ENCODE results near the gene CYP4F22. TPM values are rescaled to one million over a fixed set of nuclear protein-coding genes. Genes with fewer than 3 reads are reported as not detected.

Gene CYP4F22
- total and polyA plus RNA-seq, 10 of the 15 experiments (the other 5 are each of a cell fraction or from before 2014, with no cell fraction given): not detected

- TF ChIP-seq TCF12 (IDR thresholded peaks at IDR 0.05; ENCODE audit: low read depth, low read length): no peak
- no peak for TF ChIP-seq ZBTB4 (CRISPR knock-in tag; IDR thresholded peaks at IDR 0.05)
- no peak for TF ChIP-seq MYB (IDR thresholded peaks at IDR 0.05; ENCODE audit: borderline replicate concordance, low read depth, low read length)
- TF ChIP-seq TARDBP (IDR thresholded peaks at IDR 0.05; ENCODE audit: borderline replicate concordance): no peak
- TF ChIP-seq BRCA1 (IDR thresholded peaks at IDR 0.05; ENCODE audit: low read depth, low read length): no peak
Observed at GRCh38 chr19:15502264-15502663, 6.1 kb upstream of the CYP4F22 start (continued).

GRCh38 chr19:15506074-15506571 lies 2.2 kb upstream of the CYP4F22 start:
- DNase-seq (ENCODE audit: low read depth, low spot score) (no peak), FAIRE-seq (no peak), ATAC-seq (no peak)
- ChIA-PET POLR2A (no interaction called here), RAD21 (ENCODE audit: unreplicated experiment) (no interaction called here), CTCF (no interaction called here), SMC1A (ENCODE audit: uncharacterized antibody, unreplicated experiment) (no interaction called here)
- TF ChIP-seq BCL3 (IDR thresholded peaks at IDR 0.05; ENCODE audit: borderline replicate concordance, insufficient read depth, low read depth, low read length, poor library complexity, severe bottlenecking) (no peak), KAT2A (conservative IDR thresholded peaks at IDR 0.05; ENCODE audit: control insufficient read depth, low read depth, low read length) (no peak), NFIC (IDR thresholded peaks at IDR 0.05; ENCODE audit: low read depth, low read length) (no peak), HDAC6 (IDR thresholded peaks at IDR 0.05; ENCODE audit: unreplicated experiment) (no peak), ATF7 (IDR thresholded peaks at IDR 0.05; ENCODE audit: low read depth) (no peak), STAT3 (IDR thresholded peaks at IDR 0.05; ENCODE audit: low read depth, low read length) (no peak), SMC3 (IDR thresholded peaks at IDR 0.05; ENCODE audit: borderline replicate concordance, low read length) (no peak), SP1 (IDR thresholded peaks at IDR 0.05; ENCODE audit: low read depth, low read length) (no peak)
- H3K36me3 ChIP-seq (ENCODE audit: control insufficient read depth in 2 of 2, insufficient read depth in 2 of 2, low read length in 1 of 2): no peaks in the 10 kb centered on the region
- intact Hi-C loops (cut with micrococcal nuclease; ENCODE audit: unreplicated experiment) (no loop called here), in situ Hi-C loops (cut with MboI) (no loop called here)
- no peak overlapping the region for H3K4me2 ChIP-seq (ENCODE audit: control insufficient read depth, insufficient read depth)
- BruUV-seq (replicated peaks): no TSS peak
- 35% methylated on average over 5 of the region's 5 CpGs for WGBS (ENCODE audit: insufficient coverage, insufficient replicate concordance, low lambda C conversion rate, missing lambda C conversion rate)
- no peak overlapping the region for H3K4me3 ChIP-seq
- H3K27ac ChIP-seq (ENCODE audit: control insufficient read depth, insufficient read depth): no peak overlapping the region
- no peaks in the 10 kb centered on the region for H3K9me3 ChIP-seq (replicated peaks; ENCODE audit: control insufficient read depth, insufficient read depth, low read length)
- H3K9ac ChIP-seq (ENCODE audit: control insufficient read depth, insufficient read depth, low read length): no peak overlapping the region
- no peaks in the 10 kb centered on the region for H3K4me1 ChIP-seq (ENCODE audit: control insufficient read depth, insufficient read depth, low read length)
- no peaks in the 10 kb centered on the region for H3K79me2 ChIP-seq (ENCODE audit: control insufficient read depth, insufficient read depth, low read length)
- H4K20me1 ChIP-seq (ENCODE audit: control insufficient read depth, insufficient read depth): no peaks in the 10 kb centered on the region
- peaks cover 0 to 2% of the 10 kb centered on the region in 2 experiments; a peak in 2 of 4 replicates for H3K27me3 ChIP-seq (replicated peaks in 1 of 2; ENCODE audit: control insufficient read depth in 2 of 2, insufficient read depth in 2 of 2, low read length in 1 of 2)
- H2AFZ ChIP-seq (ENCODE audit: control insufficient read depth, low read depth, low read length): no peak overlapping the region

Measured in GM12878 (cell line).